Suprapubic skin (tissue), 4 donors: ENCODE results near the gene NRDE2. TPM values are rescaled to one million over a fixed set of nuclear protein-coding genes. Genes with fewer than 3 reads are reported as not detected.

Experiments
- DNase-seq, 2 donors: peaks; one replicate each; pipeline ENCODE4 v3.0.0-alpha.2; 2019; ENCODE audit warnings: low spot score in 2 of 2
- H3K27ac ChIP-seq: fragments of 200-600 bp; sonication (generic); one replicate; pipeline ENCODE4 v1.5.1; 2019
- H3K27me3 ChIP-seq: fragments of 200-600 bp; sonication (generic); one replicate; pipeline ENCODE4 v1.5.1; 2019
- H3K36me3 ChIP-seq: fragments of 200-600 bp; sonication (generic); one replicate; pipeline ENCODE4 v1.5.1; 2019
- H3K4me1 ChIP-seq: fragments of 200-600 bp; sonication (generic); one replicate; pipeline ENCODE4 v1.5.1; 2019
- H3K4me3 ChIP-seq: fragments of 200-600 bp; sonication (generic); one replicate; pipeline ENCODE4 v1.5.1; 2019; ENCODE audit warnings: mild to moderate bottlenecking
- H3K9me3 ChIP-seq: fragments of 200-600 bp; sonication (generic); one replicate; pipeline ENCODE4 v1.5.1; 2019
- CTCF ChIP-seq, 2 donors: fragments of 200-600 bp in 1 of 2; fragments of 450-650 bp in 1 of 2; sonication (generic) in 1 of 2; IDR thresholded peaks; one replicate each; pipeline ENCODE4 v1.5.1; 2016 to 2019; ENCODE audit warnings: antibody characterized with exemption in 2 of 2, mild to moderate bottlenecking in 1 of 2, moderate library complexity in 1 of 2
- EP300 ChIP-seq: sonication (generic); formaldehyde crosslinking; IDR thresholded peaks from one replicate; pipeline ENCODE4 v1.6.1; 2017; ENCODE audit warnings: antibody characterized with exemption
- POLR2A ChIP-seq, 2 donors: fragments of 450-650 bp; IDR thresholded peaks; one replicate each; pipeline ENCODE4 v1.6.1; 2017; ENCODE audit warnings: antibody characterized with exemption in 2 of 2, mild to moderate bottlenecking in 2 of 2, moderate library complexity in 2 of 2
- POLR2AphosphoS5 ChIP-seq, 3 donors: sonication (generic); formaldehyde crosslinking; IDR thresholded peaks; one replicate each; pipeline ENCODE4 v1.6.1; 2017; ENCODE audit warnings: antibody characterized with exemption in 3 of 3
- WGBS: methylation state at CpG from one replicate; pipeline ENCODE4 v1.1.5; 2018; 5-methylcytosine and 5-hydroxymethylcytosine counted together
- total RNA-seq, 4 donors: library from RNA; depleted of rRNA; stranded (reverse); fragments of >200 nt; gene quantifications; one replicate each; pipeline ENCODE4 v1.1.0, GENCODE V29; 2016

Gene NRDE2
- total RNA-seq, result 10 to 100 TPM in 3 of 4 donors, 1 to 10 TPM in 1; 8.8 to 22.4 (median 14.6) TPM

GRCh38 chr14:90331497-90332270 lies at the start of gene NRDE2:
TSS of gene NRDE2 (minus strand) at chr14:90331941. CDS start at chr14:90331904, 37 bp downstream.
- Histone ChIP-seq H3K27me3 (no peaks in the 10 kb centered on the region), H3K4me1 (peaks cover 15% of the 10 kb centered on the region), H3K9me3 (no peaks in the 10 kb centered on the region), H3K36me3 (peaks cover 4% of the 10 kb centered on the region), H3K4me3 (peak within 1 kb of the TSS; percentile 71), H3K27ac (peak within 1 kb of the TSS; percentile 80)
- TF ChIP-seq EP300 (no peak), POLR2A (IDR thresholded peaks at IDR 0.05) (peak in 1 of 2 donors; percentile 5)
- 6% methylated on average over 34 of the region's 46 CpGs for WGBS
- peak; percentile 99 to 100 for DNase-seq

- H3K9me3 ChIP-seq, result no peaks in the 10 kb centered on the region
- DNase-seq, result no peak
- peaks cover 26% of the 10 kb centered on the region for H3K4me1 ChIP-seq
- WGBS, result 55% methylated on average over 8 of the region's 8 CpGs
- TF ChIP-seq POLR2A (IDR thresholded peaks at IDR 0.05), result no peak
- peak in 1 of 3 donors; percentile 12 for TF ChIP-seq POLR2AphosphoS5 (IDR thresholded peaks at IDR 0.05)
- no peaks in the 10 kb centered on the region for H3K36me3 ChIP-seq
- H3K27me3 ChIP-seq, result no peaks in the 10 kb centered on the region
- peak overlapping the region; percentile 66 for H3K4me3 ChIP-seq
- H3K27ac ChIP-seq, result peak overlapping the region; percentile 98
Observed at GRCh38 chr14:90381011-90381786, 49.5 kb upstream of the NRDE2 start.

GRCh38 chr14:90379106-90379505 lies 47.4 kb upstream of the NRDE2 start:
- H3K27me3 ChIP-seq, result no peaks in the 10 kb centered on the region
- no peak for DNase-seq
- peaks cover 21% of the 10 kb centered on the region for H3K4me1 ChIP-seq
- no peak overlapping the region for H3K27ac ChIP-seq
- no peaks in the 10 kb centered on the region for H3K36me3 ChIP-seq
- H3K9me3 ChIP-seq, result no peaks in the 10 kb centered on the region
- TF ChIP-seq POLR2A (IDR thresholded peaks at IDR 0.05) (no peak), POLR2AphosphoS5 (IDR thresholded peaks at IDR 0.05) (no peak), EP300 (no peak), CTCF (IDR thresholded peaks at IDR 0.05) (no peak)
- H3K4me3 ChIP-seq, result no peak overlapping the region
- 67% methylated on average over 2 of the region's 2 CpGs for WGBS

GRCh38 chr14:90378249-90378648 lies 46.5 kb upstream of the NRDE2 start:
- H3K9me3 ChIP-seq, result no peaks in the 10 kb centered on the region
- 92% methylated on average over 6 of the region's 6 CpGs for WGBS
- TF ChIP-seq POLR2A (IDR thresholded peaks at IDR 0.05), result no peak
- no peak for TF ChIP-seq EP300
- no peak for TF ChIP-seq CTCF (IDR thresholded peaks at IDR 0.05)
- TF ChIP-seq POLR2AphosphoS5 (IDR thresholded peaks at IDR 0.05), result no peak
- H3K27me3 ChIP-seq, result no peaks in the 10 kb centered on the region
- no peak for DNase-seq
- no peak overlapping the region for H3K27ac ChIP-seq
- peaks cover 15% of the 10 kb centered on the region for H3K4me1 ChIP-seq
- H3K36me3 ChIP-seq, result no peaks in the 10 kb centered on the region
- H3K4me3 ChIP-seq, result no peak overlapping the region

GRCh38 chr14:90375934-90376333 lies 44.2 kb upstream of the NRDE2 start:
- TF ChIP-seq POLR2A (IDR thresholded peaks at IDR 0.05), result no peak
- no peak for TF ChIP-seq EP300
- TF ChIP-seq CTCF (IDR thresholded peaks at IDR 0.05), result no peak
- TF ChIP-seq POLR2AphosphoS5 (IDR thresholded peaks at IDR 0.05), result no peak
- DNase-seq, result no peak
- WGBS, result 76% methylated on average over 4 of the region's 4 CpGs
- no peaks in the 10 kb centered on the region for H3K9me3 ChIP-seq
- H3K27me3 ChIP-seq, result no peaks in the 10 kb centered on the region
- no peaks in the 10 kb centered on the region for H3K36me3 ChIP-seq
- H3K4me3 ChIP-seq, result no peak overlapping the region
- H3K4me1 ChIP-seq, result peaks cover 1% of the 10 kb centered on the region
- H3K27ac ChIP-seq, result no peak overlapping the region

- TF ChIP-seq EP300 (no peak), CTCF (IDR thresholded peaks at IDR 0.05) (no peak), POLR2AphosphoS5 (IDR thresholded peaks at IDR 0.05) (no peak), POLR2A (IDR thresholded peaks at IDR 0.05) (no peak)
- no peaks in the 10 kb centered on the region for H3K27me3 ChIP-seq
- H3K4me1 ChIP-seq, result no peaks in the 10 kb centered on the region
- no peaks in the 10 kb centered on the region for H3K9me3 ChIP-seq
- no peaks in the 10 kb centered on the region for H3K36me3 ChIP-seq
- no peak for DNase-seq
- WGBS, result 95% methylated on average over 4 of the region's 4 CpGs
- H3K4me3 ChIP-seq, result no peak overlapping the region
- H3K27ac ChIP-seq, result no peak overlapping the region
Observed at GRCh38 chr14:90374813-90375212, 43.1 kb upstream of the NRDE2 start.
